Pons (tissue), 1 donor: ENCODE data around the gene CAMK4.
A peak's percentile ranks its signal among the peaks of the same experiment; 100 is the strongest.

Source experiments
- DNase-seq: peaks from one replicate; pipeline ENCODE4 v3.0.0-alpha.2; 2016; ENCODE audit warnings: low spot score

The CAMK4 gene

GRCh38 chr5:111223787-111224560, at the start of gene CAMK4:
CAMK4 (plus strand) TSS chr5:111224384; CDS start chr5:111224484, 100 bp downstream.
- peak; percentile 31 for DNase-seq

- DNase-seq: no peak
These were observed 41.1 kb upstream of the CAMK4 start for GRCh38 chr5:111183064-111183463.

- DNase-seq: no peak
These were observed 37.1 kb upstream of the CAMK4 start for GRCh38 chr5:111187079-111187478.

GRCh38 chr5:111194053-111194452, 30.1 kb upstream of the CAMK4 start:
- DNase-seq: no peak

GRCh38 chr5:111194925-111195324, 29.3 kb upstream of the CAMK4 start:
- no peak for DNase-seq

- DNase-seq: peak; percentile 42
These were observed 26.7 kb upstream of the CAMK4 start for GRCh38 chr5:111197523-111197922.

GRCh38 chr5:111198281-111198966, 25.8 kb upstream of the CAMK4 start:
- DNase-seq: no peak

GRCh38 chr5:111200828-111201227, 23.4 kb upstream of the CAMK4 start:
- DNase-seq: no peak

- DNase-seq: no peak
These were observed 22.5 kb upstream of the CAMK4 start for GRCh38 chr5:111201705-111202104.

GRCh38 chr5:111211341-111211740, 12.8 kb upstream of the CAMK4 start:
- DNase-seq: no peak

GRCh38 chr5:111214052-111214742, 10.0 kb upstream of the CAMK4 start:
- no peak for DNase-seq

- DNase-seq: no peak
These were observed 8.2 kb upstream of the CAMK4 start for GRCh38 chr5:111215971-111216370.

GRCh38 chr5:111221139-111221538, 3.0 kb upstream of the CAMK4 start:
- DNase-seq: no peak

GRCh38 chr5:111223101-111223786, 940 bp upstream of the CAMK4 start:
- no peak for DNase-seq

- DNase-seq: no peak
These were observed 569 bp downstream of the CAMK4 start for GRCh38 chr5:111224561-111225345.

GRCh38 chr5:111225926-111226325, 1.7 kb downstream of the CAMK4 start:
- DNase-seq: no peak

- no peak for DNase-seq
These were observed 2.4 kb downstream of the CAMK4 start for GRCh38 chr5:111226556-111226955.

GRCh38 chr5:111227226-111227782, 3.1 kb downstream of the CAMK4 start:
- DNase-seq: no peak

- no peak for DNase-seq
These were observed 3.6 kb downstream of the CAMK4 start for GRCh38 chr5:111227801-111228200.

GRCh38 chr5:111228520-111229220, 4.5 kb downstream of the CAMK4 start:
- DNase-seq: no peak
